Inflammatory macrophage treated with lipopolysaccharide for 4 hours (primary cell): ENCODE data around the gene BAD.
A peak's percentile ranks its signal among the peaks of the same experiment; 100 is the strongest.

Experiments used
- DNase-seq: peaks from one replicate; pipeline ENCODE4 v3.0.0-alpha.2; 2020

Gene BAD

GRCh38 chr11:64241491-64242374 is 42.7 kb downstream of the BAD start:
- DNase-seq: peak; percentile 25

GRCh38 chr11:64241241-64241490 is 43.3 kb downstream of the BAD start:
- DNase-seq: peak; percentile 100

- DNase-seq: peak; percentile 99
Observed at GRCh38 chr11:64240435-64241240, 43.8 kb downstream of the BAD start, which contains the start of gene FKBP2. TSS of gene FKBP2 (plus strand) at chr11:64241095. CDS start at chr11:64242388, 1,293 bp downstream.

GRCh38 chr11:64239662-64240434 is 44.6 kb downstream of the BAD start:
- DNase-seq: peak; percentile 98

- DNase-seq: peak; percentile 68
Observed at GRCh38 chr11:64238999-64239398, 45.5 kb downstream of the BAD start.

- DNase-seq: no peak
Observed at GRCh38 chr11:64238076-64238475, 46.4 kb downstream of the BAD start.

GRCh38 chr11:64237484-64237951 is 46.9 kb downstream of the BAD start:
- DNase-seq: no peak

GRCh38 chr11:64235437-64236161 is 48.9 kb downstream of the BAD start:
- no peak for DNase-seq

GRCh38 chr11:64234647-64235379 is 49.7 kb downstream of the BAD start:
- no peak for DNase-seq

- peak; percentile 25 for DNase-seq
Observed at GRCh38 chr11:64233913-64234586, 50.4 kb downstream of the BAD start, which contains the start of gene VEGFB. TSS of gene VEGFB (plus strand) at chr11:64234584. CDS start at chr11:64234834, 250 bp downstream.

- no peak for DNase-seq
Observed at GRCh38 chr11:64232967-64233315, 51.5 kb downstream of the BAD start.

GRCh38 chr11:64232182-64232966 is 52.1 kb downstream of the BAD start:
- DNase-seq: no peak

GRCh38 chr11:64231546-64231945 is 52.9 kb downstream of the BAD start:
- no peak for DNase-seq

GRCh38 chr11:64230985-64231365 is 53.5 kb downstream of the BAD start:
- DNase-seq: no peak

- DNase-seq: peak; percentile 80
Observed at GRCh38 chr11:64230171-64230984, 54.1 kb downstream of the BAD start, which contains the start of gene DNAJC4. TSS of gene DNAJC4 (plus strand) at chr11:64230548. CDS start at chr11:64230855, 307 bp downstream.

- DNase-seq: no peak
Observed at GRCh38 chr11:64229744-64230170, 54.7 kb downstream of the BAD start.

GRCh38 chr11:64229090-64229743 is 55.2 kb downstream of the BAD start:
- no peak for DNase-seq

GRCh38 chr11:64227405-64227956 is 57.0 kb downstream of the BAD start:
- no peak for DNase-seq
